T47D (cell line): ENCODE measurements around the gene ACVR1B.

ENCODE experiments used
- DNase-seq, 2 experiments: peaks; one replicate each; pipeline versions ENCODE4 v3.0.0 to v3.0.0-alpha.2; 2011 to 2012; ENCODE audit warnings: low read depth in 1 of 2, low spot score in 1 of 2
- JUND ChIP-seq: IDR thresholded peaks from 2 replicates; pipeline ENCODE4 v1.6.1; 2012; ENCODE audit warnings: low read depth
- in situ Hi-C: cut with HindIII; loops from 2 replicates; pipeline ENCODE4 v1.10.0; 2016; ENCODE audit warnings: low sequenced_read_pairs, low pct_unique_long_range_greater_than_20kb

The ACVR1B gene

DNA sequence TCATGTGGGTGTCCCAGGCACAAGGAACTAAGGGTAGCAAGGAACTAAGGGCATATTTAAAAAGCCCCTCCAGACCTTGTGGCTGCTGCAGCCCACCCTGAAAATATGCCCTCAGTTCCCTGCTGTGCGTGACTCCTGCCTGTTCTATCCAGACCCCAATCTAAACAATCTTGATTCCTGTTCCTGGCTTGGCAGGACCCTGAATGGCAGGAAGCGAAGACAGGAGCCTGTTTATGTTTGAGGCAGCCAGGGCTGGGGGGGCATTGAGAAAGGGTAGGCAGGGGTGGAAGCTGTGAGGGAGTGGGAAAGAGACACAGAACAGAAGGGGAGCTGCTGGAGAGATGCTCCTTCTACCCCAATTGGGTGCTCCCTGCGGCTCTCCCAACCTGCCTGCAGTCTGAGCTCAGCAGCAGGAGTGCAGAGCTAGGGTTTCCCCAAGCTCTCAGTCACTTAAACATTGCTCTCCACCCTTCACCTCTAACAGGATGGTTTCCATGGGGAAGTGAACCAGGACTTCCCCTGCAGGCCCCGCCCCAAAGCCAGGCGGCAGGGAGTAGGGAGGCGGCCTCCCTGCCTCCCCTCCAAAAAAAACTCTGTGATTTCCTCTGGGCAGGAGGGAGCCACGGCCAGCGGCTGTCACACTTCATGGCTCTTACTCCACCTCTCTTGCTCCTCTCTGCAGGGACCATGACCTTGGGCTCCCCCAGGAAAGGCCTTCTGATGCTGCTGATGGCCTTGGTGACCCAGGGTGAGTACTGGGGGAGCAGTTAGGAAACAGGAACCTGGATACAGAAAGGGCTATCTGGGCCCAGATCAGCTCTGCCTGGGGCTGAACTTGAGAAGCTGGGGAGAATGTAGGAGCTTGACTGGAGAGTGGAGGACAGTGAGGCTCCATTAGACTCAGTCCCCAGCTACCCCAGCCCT lies 39.4 kb upstream of the ACVR1B start:
- DNase-seq = no peak
- in situ Hi-C loops = no loop called here
- no peak for TF ChIP-seq JUND

DNA sequence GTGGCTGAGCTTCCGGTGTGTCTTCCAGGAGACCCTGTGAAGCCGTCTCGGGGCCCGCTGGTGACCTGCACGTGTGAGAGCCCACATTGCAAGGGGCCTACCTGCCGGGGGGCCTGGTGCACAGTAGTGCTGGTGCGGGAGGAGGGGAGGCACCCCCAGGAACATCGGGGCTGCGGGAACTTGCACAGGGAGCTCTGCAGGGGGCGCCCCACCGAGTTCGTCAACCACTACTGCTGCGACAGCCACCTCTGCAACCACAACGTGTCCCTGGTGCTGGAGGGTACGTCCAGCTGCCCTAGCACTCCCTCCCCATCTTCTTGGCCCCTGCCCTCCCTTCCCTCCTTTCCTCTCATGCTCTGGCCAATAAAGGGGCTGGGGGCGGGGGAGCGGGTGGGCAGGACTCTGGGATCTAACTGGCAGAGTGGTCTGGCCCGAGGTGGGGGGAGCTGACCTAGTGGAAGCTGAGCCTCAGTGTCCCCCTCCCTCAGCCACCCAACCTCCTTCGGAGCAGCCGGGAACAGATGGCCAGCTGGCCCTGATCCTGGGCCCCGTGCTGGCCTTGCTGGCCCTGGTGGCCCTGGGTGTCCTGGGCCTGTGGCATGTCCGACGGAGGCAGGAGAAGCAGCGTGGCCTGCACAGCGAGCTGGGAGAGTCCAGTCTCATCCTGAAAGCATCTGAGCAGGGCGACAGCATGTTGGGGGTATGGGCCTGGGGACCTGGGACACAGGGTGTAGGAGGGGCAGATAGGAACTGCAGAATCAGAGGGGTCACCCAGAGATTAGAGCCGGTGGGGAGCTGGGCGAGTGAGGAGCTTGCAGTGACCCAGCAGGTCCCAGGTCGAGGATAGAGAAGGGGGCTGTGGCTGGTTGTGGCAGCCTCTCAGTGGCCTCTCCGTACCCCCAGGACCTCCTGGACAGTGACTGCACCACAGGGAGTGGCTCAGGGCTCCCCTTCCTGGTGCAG lies 38.1 kb upstream of the ACVR1B start:
- no peak for TF ChIP-seq JUND
- in situ Hi-C loops = no loop called here
- DNase-seq = no peak

DNA sequence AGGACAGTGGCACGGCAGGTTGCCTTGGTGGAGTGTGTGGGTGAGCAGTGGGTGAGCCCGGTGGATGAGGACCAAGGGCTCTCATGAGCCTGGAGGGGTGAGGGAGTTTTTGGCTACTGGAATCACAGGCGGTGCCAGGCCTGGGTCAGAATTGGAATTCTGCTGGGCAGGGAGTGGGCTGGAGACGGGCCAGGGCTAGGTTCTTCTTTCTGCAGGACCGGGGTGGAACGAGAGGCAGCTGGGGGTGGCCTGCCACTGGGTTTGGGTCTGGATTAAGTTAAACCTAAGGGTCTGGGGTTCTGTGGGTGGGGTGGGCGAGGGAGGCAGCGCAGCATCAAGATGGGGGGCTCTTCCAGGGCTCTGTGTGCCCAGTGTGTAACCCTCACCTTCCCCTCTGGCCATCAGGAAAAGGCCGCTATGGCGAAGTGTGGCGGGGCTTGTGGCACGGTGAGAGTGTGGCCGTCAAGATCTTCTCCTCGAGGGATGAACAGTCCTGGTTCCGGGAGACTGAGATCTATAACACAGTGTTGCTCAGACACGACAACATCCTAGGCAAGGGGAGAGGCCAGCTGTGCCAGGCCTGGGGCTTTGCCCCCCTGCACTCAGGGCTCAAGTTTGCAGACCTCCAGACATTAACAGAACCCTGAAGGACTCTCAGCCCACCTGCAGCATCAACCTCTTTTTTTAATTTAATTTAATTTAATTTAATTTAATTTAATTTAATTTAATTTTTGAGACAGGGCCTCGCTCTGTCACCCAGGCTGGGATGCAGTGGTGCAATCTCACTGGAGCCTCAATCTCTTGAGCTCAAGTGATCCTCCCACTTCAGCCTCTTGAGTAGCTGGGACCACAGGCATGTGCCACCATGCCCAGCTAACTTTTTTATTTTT lies 37.2 kb upstream of the ACVR1B start:
- in situ Hi-C loops = no loop called here
- no peak for TF ChIP-seq JUND
- no peak for DNase-seq

DNA sequence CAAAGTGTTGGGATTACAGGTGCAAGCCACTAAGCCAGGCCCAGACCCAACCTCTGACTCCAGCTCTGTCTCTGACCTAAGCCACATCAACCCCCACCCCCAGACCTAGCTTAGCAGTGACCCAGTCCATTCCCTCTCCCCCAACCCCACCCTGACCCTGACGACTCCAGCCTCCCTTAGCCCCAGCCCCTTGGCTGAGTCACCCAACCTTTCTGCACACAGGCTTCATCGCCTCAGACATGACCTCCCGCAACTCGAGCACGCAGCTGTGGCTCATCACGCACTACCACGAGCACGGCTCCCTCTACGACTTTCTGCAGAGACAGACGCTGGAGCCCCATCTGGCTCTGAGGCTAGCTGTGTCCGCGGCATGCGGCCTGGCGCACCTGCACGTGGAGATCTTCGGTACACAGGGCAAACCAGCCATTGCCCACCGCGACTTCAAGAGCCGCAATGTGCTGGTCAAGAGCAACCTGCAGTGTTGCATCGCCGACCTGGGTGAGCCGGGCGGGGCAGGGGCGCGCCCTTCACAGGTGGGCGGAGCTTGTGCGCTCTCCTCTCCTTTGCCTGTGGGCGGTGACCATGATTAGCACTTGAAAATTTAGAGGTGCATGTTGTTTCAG lies 36.4 kb upstream of the ACVR1B start:
- no peak for TF ChIP-seq JUND
- in situ Hi-C loops = no loop called here
- no peak for DNase-seq

DNA sequence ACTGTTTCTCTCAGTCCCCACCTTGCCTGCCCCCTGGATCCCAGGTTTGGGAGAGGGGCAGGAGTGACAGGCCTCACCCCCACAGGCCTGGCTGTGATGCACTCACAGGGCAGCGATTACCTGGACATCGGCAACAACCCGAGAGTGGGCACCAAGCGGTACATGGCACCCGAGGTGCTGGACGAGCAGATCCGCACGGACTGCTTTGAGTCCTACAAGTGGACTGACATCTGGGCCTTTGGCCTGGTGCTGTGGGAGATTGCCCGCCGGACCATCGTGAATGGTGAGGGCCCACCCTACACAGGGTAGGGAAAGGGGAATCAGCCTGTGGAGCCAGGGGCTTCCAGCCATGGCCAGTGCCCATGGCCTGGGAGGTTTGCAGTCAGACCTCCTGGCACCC lies 35.5 kb upstream of the ACVR1B start:
- no peak for DNase-seq
- TF ChIP-seq JUND = no peak
- in situ Hi-C loops = no loop called here

DNA sequence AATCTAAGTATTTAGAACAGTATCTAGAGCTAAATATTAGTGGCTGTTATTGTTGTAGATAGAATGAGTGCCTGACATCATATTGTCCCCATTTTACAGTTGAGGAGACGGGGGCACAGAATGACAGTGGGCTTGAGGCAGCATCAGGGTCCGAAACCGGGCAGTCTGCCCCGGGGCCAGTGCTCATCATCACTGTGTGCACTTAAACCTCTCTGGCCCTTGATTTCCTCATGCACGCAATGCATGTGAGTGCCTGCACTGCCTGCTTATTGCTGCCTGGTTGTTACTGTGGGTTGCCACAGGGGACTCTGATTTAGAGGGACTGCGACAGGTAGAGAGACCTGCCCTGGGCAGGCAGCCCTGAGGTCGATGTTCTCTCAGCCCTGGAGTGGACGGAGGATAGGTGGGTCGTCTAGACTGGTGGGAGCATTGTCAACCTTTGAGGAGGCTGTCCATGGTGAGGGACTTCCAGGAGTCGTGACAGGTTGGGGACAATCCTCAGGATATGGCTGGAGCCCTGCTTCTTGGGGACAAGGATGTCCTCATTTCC lies 34.4 kb upstream of the ACVR1B start:
- TF ChIP-seq JUND = no peak
- in situ Hi-C loops = no loop called here
- no peak for DNase-seq

DNA sequence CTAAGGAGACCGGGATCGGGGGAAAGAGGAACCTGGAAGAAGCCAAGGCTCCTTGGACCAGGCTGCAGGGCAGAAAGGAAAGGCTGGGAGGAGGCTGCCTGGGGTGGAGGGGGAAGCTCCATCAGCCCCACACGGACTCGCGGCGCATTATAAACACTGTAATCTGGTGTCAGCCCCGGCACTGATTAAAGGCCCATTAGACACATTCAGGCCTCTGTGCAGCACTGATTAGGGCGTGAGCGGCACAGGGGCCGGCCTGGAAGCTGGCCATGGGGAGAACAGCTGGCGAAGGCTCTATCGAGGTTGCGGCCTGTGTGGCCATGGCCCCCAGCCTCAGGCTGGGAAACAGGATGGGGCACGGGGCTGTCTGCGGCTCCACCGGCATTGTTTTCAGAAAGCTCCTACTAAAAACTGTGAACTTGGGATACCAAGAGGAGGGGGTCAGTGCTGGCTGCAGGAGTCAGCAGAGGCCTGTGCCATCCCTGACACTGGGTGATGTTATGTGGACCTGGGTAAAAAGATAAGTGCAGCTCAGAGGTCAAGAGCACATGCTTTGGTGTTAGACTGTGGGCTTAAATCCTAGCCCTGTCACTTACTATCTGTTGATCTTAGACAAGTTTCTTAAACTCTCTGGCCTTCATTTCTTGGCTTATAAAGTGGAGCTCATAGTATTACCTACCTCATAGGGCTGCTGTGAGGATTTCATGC lies 33.6 kb upstream of the ACVR1B start:
- in situ Hi-C loops = no loop called here
- TF ChIP-seq JUND = no peak
- no peak for DNase-seq

DNA sequence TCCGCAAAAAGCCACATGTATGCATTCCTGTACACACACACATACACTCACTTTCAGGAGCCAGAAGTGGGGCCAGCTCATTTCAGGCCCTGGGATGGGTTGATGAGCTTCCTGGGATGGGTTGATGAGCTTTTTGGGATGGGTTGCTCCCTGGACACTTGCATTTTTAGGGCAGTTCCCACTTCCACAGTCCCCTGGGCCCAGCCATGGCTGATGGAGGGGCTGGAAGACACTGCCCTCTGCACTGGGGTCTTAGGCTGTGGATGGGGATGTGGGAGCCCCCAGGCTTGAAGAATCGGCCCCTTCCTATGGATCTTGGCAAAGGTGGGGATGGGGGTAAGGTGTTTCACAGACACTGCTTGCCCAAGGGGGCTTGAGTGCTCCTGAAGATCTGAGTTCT lies 31.5 kb upstream of the ACVR1B start:
- in situ Hi-C loops = no loop called here
- DNase-seq = no peak
- no peak for TF ChIP-seq JUND

DNA sequence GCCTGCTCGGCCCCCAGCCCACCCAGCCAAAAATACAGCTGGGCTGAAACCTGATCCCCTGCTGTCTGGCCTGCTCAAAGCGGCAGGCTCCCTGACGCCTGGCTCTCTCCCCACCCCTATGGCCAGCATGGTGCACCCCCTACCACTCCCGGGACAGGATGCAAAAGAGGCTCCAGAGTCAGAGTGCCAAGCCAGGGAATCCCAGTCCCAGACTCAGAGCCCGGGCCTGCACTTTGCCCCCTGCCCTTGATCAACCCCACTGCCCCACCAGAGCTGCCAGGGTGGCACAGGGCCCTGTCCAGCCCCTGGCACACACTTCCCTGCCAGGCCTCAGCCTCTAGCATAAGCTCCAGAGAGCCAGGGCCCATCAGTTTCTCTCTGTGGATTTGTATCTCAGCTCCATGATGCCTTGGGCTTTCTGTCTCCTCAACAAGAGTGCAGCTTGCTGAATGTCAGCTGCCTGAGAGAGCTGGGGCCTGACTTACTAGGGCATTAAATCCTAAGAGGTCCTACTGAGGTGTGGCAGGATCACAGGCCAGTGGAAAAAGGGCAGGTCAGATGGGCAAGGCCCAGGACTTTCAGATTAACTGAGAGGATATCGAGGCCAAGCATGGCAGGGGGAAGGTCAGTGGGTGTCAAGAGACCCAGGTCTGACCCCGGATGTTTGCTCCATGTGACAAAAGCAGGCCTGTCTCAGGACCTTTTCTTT lies 30.3 kb upstream of the ACVR1B start:
- no peak for TF ChIP-seq JUND
- DNase-seq = no peak
- in situ Hi-C loops = no loop called here

DNA sequence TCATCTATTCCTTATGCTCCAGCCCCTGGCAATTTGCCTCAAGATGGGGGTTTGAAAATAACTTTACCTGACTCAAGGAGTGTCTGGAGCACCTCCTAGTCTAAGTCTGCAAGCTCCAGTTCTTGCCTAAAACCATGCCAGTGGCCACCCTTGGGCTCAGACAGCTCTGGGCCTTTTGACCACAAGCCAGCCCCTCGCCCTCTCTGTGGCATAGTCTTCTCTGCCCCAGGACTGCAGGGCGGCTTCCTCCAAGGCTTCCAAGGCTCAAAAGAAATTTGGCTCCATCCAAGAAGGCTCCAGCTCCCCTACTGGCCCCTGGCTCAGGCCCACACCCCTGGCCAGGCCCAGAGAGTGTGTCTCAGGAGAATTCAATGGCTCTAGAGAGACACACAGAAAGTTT lies 29.4 kb upstream of the ACVR1B start:
- no peak for DNase-seq
- in situ Hi-C loops = no loop called here
- no peak for TF ChIP-seq JUND
